ENCODE data around the gene ATXN7L1.
A peak's percentile ranks its signal among the peaks of the same experiment; 100 is the strongest.

Gene ATXN7L1

DNA sequence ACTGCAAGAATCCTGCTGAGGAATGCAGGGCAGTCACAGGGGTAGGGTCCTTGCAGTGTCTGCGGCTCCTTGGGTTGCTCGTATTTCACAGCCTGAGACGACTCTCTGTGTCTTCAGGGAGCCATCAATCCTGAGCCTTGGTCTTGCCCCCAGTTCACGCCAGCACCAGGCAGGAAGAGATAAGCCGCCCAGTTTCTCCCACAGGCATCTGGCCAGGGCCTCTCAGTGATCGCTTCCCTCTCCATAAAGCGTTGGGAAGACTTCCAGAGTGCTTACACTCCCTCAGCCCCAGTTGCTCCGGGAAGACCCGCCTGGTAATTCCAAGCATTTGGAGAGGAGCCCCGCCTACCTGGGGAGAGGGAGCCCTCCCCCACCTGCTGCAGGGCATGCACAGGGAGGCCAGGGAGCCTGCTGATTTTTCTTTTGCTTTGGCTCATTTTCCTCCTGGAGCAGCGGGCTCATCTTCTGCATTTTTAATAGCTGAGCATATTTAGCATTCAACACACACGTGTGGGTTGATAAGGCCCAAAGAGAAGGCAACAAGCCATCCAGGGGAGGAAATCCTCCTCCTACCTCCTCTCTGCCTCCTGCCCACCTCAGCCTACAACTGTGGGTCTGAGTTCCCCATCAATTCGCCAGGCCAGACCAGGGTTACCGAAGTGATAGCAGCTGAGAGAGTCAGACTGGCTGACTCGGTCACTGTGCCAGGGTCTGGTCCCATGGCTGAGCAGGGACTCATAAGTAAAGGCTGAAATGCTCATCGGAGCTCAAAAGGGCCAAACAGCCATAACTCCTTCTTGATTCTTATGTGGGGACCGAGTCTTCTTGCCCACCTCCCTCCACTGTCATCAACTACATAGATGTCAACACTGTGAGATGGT, 220.7 kb downstream of the ATXN7L1 start:
- no peak for DNase-seq
- H3K27ac Mint-ChIP-seq, result no peak overlapping the region
- no peak overlapping the region for H3K4me3 Mint-ChIP-seq
- peaks cover 2% of the 10 kb centered on the region for H3K4me1 Mint-ChIP-seq
- H3K27me3 Mint-ChIP-seq, result no peaks in the 10 kb centered on the region
- peaks cover 30% of the 10 kb centered on the region for H3K36me3 Mint-ChIP-seq
- CTCF ChIA-PET, result interaction anchor here (0.6 to 5.5 kb wide), 13 partner anchors 9 to 385 kb away, joined by 3 to 31 read pairs (median 8); no protein-coding TSS in a partner anchor
- H3K9me3 Mint-ChIP-seq, result no peaks in the 10 kb centered on the region

- no peaks in the 10 kb centered on the region for H3K9me3 Mint-ChIP-seq
- peaks cover 28% of the 10 kb centered on the region for H3K36me3 Mint-ChIP-seq
- H3K27me3 Mint-ChIP-seq, result no peaks in the 10 kb centered on the region
Measured at GRCh38 chr7:105655067-105655466, 221.3 kb downstream of the ATXN7L1 start.

GRCh38 chr7:105654095-105654686, 222.2 kb downstream of the ATXN7L1 start:
- peaks cover 9% of the 10 kb centered on the region for H3K4me1 Mint-ChIP-seq
- H3K36me3 Mint-ChIP-seq, result peaks cover 25% of the 10 kb centered on the region
- H3K9me3 Mint-ChIP-seq, result no peaks in the 10 kb centered on the region
- H3K27ac Mint-ChIP-seq, result no peak overlapping the region
- CTCF ChIA-PET, result interaction anchor here (0.8 to 5.5 kb wide), 6 partner anchors 8 to 499 kb away, joined by 3 to 25 read pairs (median 12); no protein-coding TSS in a partner anchor
- no peak overlapping the region for H3K4me3 Mint-ChIP-seq
- no peaks in the 10 kb centered on the region for H3K27me3 Mint-ChIP-seq
- DNase-seq, result no peak

More at GRCh38 chr7:105655067-105655466, 221.3 kb downstream of the ATXN7L1 start:
- DNase-seq, result no peak
- Mint-ChIP-seq H3K27ac (no peak overlapping the region), H3K4me3 (no peak overlapping the region), H3K4me1 (peaks cover 5% of the 10 kb centered on the region)
- CTCF ChIA-PET, result interaction anchor here (0.8 to 5.5 kb wide), 6 partner anchors 7 to 498 kb away, joined by 3 to 25 read pairs (median 12); no protein-coding TSS in a partner anchor

DNA sequence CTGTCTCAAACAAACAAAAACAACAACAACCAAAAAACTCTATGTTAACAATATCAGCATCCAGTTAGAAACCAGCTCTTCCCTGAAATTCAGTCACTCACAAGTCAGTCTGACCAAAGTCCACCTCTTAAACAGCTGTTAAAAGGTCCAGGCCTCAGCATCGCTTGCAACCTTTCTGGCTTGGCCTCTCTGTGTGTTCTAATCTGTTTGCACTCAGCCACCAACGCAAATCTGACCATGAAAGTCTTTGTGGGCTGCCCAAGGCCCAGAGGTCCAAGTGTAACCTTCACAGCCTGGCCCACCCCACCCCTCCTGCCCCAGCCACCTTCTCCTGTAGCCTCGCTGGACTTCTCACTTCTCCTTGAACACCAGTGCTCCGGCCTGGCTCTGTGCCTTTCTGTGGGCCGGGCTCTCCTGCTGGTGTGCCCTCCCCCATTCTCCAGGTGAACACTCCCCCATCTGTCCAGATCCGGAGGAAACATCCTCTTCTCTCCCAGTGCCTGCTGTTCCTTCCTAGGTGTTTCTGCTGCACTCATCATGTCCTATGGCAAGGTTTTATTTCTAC, 222.9 kb downstream of the ATXN7L1 start:
- CTCF ChIA-PET, result interaction anchor here (1.1 to 5.5 kb wide), 9 partner anchors 9 to 391 kb away, joined by 3 to 25 read pairs (median 5); no protein-coding TSS in a partner anchor
- Mint-ChIP-seq H3K4me1 (peaks cover 12% of the 10 kb centered on the region), H3K27me3 (no peaks in the 10 kb centered on the region), H3K4me3 (no peak overlapping the region), H3K9me3 (no peaks in the 10 kb centered on the region), H3K27ac (no peak overlapping the region), H3K36me3 (peaks cover 23% of the 10 kb centered on the region)
- no peak for DNase-seq

GRCh38 chr7:105652359-105652993, 223.9 kb downstream of the ATXN7L1 start:
- DNase-seq, result peak; percentile 79
- H3K4me3 Mint-ChIP-seq, result no peak overlapping the region
- H3K27me3 Mint-ChIP-seq, result no peaks in the 10 kb centered on the region
- peaks cover 27% of the 10 kb centered on the region for H3K36me3 Mint-ChIP-seq
- H3K4me1 Mint-ChIP-seq, result peaks cover 12% of the 10 kb centered on the region
- CTCF ChIA-PET, result interaction anchor here (0.6 to 5.5 kb wide), 16 partner anchors 10 to 392 kb away, joined by 3 to 25 read pairs (median 4); no protein-coding TSS in a partner anchor
- no peaks in the 10 kb centered on the region for H3K9me3 Mint-ChIP-seq
- no peak overlapping the region for H3K27ac Mint-ChIP-seq

DNA sequence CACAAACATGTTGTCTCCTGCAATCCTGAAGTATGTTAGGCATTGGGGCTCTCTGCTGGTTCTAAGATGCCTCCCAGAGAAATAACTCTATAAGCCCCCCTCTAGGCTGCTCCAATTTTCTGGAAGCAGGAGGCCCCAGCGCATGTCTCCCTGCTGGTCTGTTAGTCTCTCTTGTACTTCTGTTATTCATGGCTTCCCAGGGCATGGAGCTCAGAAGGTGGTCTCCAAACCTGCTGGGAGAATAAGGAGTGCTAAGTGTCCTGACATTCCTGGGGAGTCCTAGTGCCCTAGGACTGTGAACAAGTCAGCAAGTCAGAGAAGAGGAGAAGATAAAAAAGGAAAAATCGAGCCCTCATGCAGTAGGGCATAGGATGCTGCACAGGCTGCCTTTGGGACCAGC, 224.6 kb downstream of the ATXN7L1 start:
- Mint-ChIP-seq H3K4me3 (no peak overlapping the region), H3K27ac (no peak overlapping the region), H3K27me3 (no peaks in the 10 kb centered on the region), H3K36me3 (peaks cover 24% of the 10 kb centered on the region), H3K9me3 (no peaks in the 10 kb centered on the region), H3K4me1 (peaks cover 10% of the 10 kb centered on the region)
- CTCF ChIA-PET, result interaction anchor here (0.9 to 5.5 kb wide), 7 partner anchors 11 to 390 kb away, joined by 3 to 25 read pairs (median 6); no protein-coding TSS in a partner anchor
- DNase-seq, result no peak

GRCh38 chr7:105650382-105650970, 225.9 kb downstream of the ATXN7L1 start:
- no peaks in the 10 kb centered on the region for H3K27me3 Mint-ChIP-seq
- no peak overlapping the region for H3K4me3 Mint-ChIP-seq
- no peak overlapping the region for H3K27ac Mint-ChIP-seq
- H3K36me3 Mint-ChIP-seq, result peaks cover 19% of the 10 kb centered on the region
- DNase-seq, result no peak
- H3K4me1 Mint-ChIP-seq, result peaks cover 10% of the 10 kb centered on the region
- CTCF ChIA-PET, result interaction anchor here (0.7 to 5.5 kb wide), 4 partner anchors 23 to 396 kb away, joined by 3 to 25 read pairs (median 4); no protein-coding TSS in a partner anchor
- H3K9me3 Mint-ChIP-seq, result no peaks in the 10 kb centered on the region

GRCh38 chr7:105649727-105650381, 226.5 kb downstream of the ATXN7L1 start:
- peaks cover 10% of the 10 kb centered on the region for H3K4me1 Mint-ChIP-seq
- no peak for DNase-seq
- H3K27ac Mint-ChIP-seq, result no peak overlapping the region
- H3K9me3 Mint-ChIP-seq, result no peaks in the 10 kb centered on the region
- H3K4me3 Mint-ChIP-seq, result no peak overlapping the region
- CTCF ChIA-PET, result interaction anchor here (0.9 to 5.5 kb wide), 3 partner anchors 24 to 228 kb away, joined by 3 to 25 read pairs (median 3); no protein-coding TSS in a partner anchor
- no peaks in the 10 kb centered on the region for H3K27me3 Mint-ChIP-seq
- peaks cover 17% of the 10 kb centered on the region for H3K36me3 Mint-ChIP-seq

- DNase-seq, result no peak
- peaks cover 10% of the 10 kb centered on the region for H3K4me1 Mint-ChIP-seq
- CTCF ChIA-PET, result interaction anchor here (1.0 to 3.2 kb wide), 3 partner anchors 8 to 229 kb away, joined by 3 to 18 read pairs (median 3); no protein-coding TSS in a partner anchor
- no peak overlapping the region for H3K4me3 Mint-ChIP-seq
- H3K27me3 Mint-ChIP-seq, result no peaks in the 10 kb centered on the region
- H3K27ac Mint-ChIP-seq, result no peak overlapping the region
- no peaks in the 10 kb centered on the region for H3K9me3 Mint-ChIP-seq
- H3K36me3 Mint-ChIP-seq, result peaks cover 14% of the 10 kb centered on the region
Measured at GRCh38 chr7:105648561-105649401, 227.6 kb downstream of the ATXN7L1 start.

- Mint-ChIP-seq H3K4me3 (no peak overlapping the region), H3K9me3 (no peaks in the 10 kb centered on the region), H3K36me3 (peaks cover 19% of the 10 kb centered on the region), H3K27ac (no peak overlapping the region), H3K27me3 (no peaks in the 10 kb centered on the region), H3K4me1 (peaks cover 10% of the 10 kb centered on the region)
- no peak for DNase-seq
- CTCF ChIA-PET, result interaction anchor here (1.4 to 3.2 kb wide), 2 partner anchors 9 to 57 kb away, joined by 3 to 18 read pairs; no protein-coding TSS in a partner anchor
Measured at GRCh38 chr7:105647591-105647990, 228.8 kb downstream of the ATXN7L1 start.

GRCh38 chr7:105644937-105645336, 231.5 kb downstream of the ATXN7L1 start:
- Mint-ChIP-seq H3K4me3 (no peak overlapping the region), H3K36me3 (peaks cover 17% of the 10 kb centered on the region), H3K27me3 (no peaks in the 10 kb centered on the region), H3K4me1 (peaks cover 6% of the 10 kb centered on the region), H3K9me3 (no peaks in the 10 kb centered on the region), H3K27ac (no peak overlapping the region)
- DNase-seq, result no peak
- CTCF ChIA-PET, result interaction anchor here (1.8 kb wide), 1 partner anchor 12 kb away, joined by 6 read pairs; no protein-coding TSS in a partner anchor

GRCh38 chr7:105643851-105644250, 232.5 kb downstream of the ATXN7L1 start:
- CTCF ChIA-PET, result interaction anchor here (0.7 to 1.8 kb wide), 4 partner anchors 12 to 396 kb away, joined by 3 to 6 read pairs (median 3); no protein-coding TSS in a partner anchor
- H3K4me3 Mint-ChIP-seq, result no peak overlapping the region
- DNase-seq, result no peak
- no peak overlapping the region for H3K27ac Mint-ChIP-seq
- peaks cover 13% of the 10 kb centered on the region for H3K36me3 Mint-ChIP-seq
- no peaks in the 10 kb centered on the region for H3K9me3 Mint-ChIP-seq
- H3K4me1 Mint-ChIP-seq, result no peaks in the 10 kb centered on the region
- no peaks in the 10 kb centered on the region for H3K27me3 Mint-ChIP-seq
